HG03439 (cell line): Measurements from ENCODE around the gene TSPAN8.
"Not testable (repeated sequence)": the region's sequence is repeated elsewhere in the genome, so short reads cannot be mapped to it uniquely, and the experiment has no call there.

Experiments
- ATAC-seq: cut with Tn5 transposase; IDR thresholded peaks from one replicate; pipeline ENCODE4 v1.9.1; 2021; ENCODE audit warnings: mild to moderate bottlenecking, moderate library complexity; ENCODE audit not compliant: unreplicated experiment

Gene TSPAN8

DNA sequence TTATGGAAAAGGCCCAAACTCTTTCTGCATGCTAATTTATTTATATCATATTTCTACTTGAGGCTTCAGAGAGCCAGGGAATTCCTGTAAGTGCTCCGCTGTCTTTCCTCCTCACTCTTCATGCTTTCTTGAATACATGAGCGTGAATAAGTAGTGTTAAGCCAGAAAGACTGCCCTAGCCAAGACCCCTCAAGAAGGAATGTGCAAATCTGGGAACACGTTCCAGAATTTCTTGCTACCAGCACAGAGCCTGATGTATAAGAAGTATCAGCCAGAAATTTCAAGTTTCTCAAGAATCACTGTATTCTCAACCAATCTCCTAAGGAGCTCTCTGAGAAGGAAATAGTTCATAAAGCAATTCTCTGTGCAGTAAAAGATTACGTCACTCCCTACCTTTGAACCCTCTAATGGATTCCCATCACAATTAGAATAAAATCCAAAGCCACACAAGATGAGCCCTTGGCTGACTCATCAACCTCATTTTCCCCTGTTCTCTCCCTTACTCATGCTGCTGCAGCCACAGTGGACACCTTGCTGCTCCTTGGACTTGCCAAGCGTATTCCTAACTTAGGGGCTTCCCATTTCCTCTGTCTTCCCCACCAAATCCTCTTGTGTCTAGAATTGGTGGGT, 6.9 kb upstream of the TSPAN8 start:
- ATAC-seq, result no peak

- ATAC-seq, result no peak
These were observed 6.4 kb upstream of the TSPAN8 start for GRCh38 chr12:71164166-71164565.

GRCh38 chr12:71162832-71163763, 5.3 kb upstream of the TSPAN8 start:
- no peak for ATAC-seq

DNA sequence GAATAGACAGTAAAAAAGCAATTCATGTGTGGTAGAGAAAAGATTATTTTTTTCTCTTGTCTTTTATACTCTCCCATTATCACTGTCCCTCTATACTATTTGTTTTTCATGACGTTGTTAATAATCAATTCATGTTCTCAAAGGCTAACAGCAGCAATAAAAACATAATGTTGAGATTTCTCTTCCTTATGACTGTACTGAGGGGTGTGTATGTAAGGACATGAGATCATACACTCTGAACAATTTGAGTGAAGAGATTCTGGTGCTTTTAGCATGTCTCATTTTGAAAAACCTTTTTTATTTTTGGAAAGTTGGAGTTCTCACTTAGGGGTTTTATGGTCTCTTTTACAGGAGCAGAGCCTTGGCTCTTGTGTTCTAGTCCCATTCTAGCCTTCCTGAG, 3.8 kb upstream of the TSPAN8 start:
- no peak for ATAC-seq

DNA sequence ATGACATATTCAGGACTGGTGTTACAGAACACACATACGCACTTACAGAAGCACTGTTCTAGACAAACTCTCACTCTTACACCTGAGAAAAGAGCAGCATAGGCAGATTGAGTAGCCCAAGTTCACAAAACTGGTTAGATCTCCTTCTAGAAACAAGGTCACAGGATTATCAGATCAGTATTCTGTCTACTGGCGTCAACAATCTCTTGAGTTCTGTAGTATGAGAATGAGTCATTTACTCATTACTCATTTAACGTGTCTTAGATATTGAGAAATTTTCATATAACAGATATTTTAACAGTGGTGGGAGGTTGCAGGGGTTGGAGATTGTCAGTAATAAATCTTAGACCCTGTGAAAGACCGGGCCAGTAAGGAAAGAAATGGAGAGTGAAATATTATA, 2.8 kb upstream of the TSPAN8 start:
- ATAC-seq, result no peak

DNA sequence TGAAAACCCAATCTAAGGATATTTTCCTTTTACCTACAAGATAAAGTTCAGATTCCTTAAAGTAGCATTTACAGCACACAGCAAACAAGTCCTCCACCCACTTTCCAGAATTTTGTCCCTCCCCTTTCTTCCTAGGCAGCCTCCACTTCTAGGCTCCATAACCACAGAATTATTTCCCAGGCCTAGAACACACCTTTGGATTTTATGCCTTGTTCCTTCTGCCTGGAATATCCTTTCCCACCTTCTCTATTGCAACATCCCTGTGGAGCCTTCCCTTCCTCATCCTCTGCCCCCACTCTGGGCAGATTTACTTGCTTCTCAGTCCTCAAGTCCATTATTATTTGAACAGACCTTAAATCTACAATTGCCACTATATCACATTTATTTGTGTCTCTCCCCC, 2.1 kb upstream of the TSPAN8 start:
- ATAC-seq, result no peak

GRCh38 chr12:71159264-71159663, 1.5 kb upstream of the TSPAN8 start:
- ATAC-seq, result no peak

GRCh38 chr12:71158361-71158882, 623 bp upstream of the TSPAN8 start:
- ATAC-seq, result no peak

DNA sequence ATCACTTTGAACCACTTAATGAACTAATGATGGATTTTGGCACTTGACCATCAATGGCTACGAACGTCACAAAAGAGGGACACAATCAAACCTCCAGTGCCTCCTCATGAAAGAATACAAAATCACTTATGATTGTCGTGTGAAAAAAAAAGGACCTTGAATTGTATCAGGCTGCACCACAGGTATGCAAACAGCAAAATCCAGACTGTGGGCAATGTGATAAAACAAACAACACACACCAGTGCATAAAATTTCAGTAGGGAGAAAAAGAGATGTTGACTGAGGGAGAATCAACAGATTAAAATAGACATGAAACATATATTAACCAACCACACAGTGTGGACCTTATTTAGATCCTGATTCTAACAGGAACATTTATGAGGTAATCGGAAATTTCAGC, 2.6 kb downstream of the TSPAN8 start:
- no peak for ATAC-seq

GRCh38 chr12:71152851-71153250, 4.9 kb downstream of the TSPAN8 start:
- ATAC-seq, result no peak

GRCh38 chr12:71150041-71150440, 7.8 kb downstream of the TSPAN8 start:
- not testable (repeated sequence) for ATAC-seq

GRCh38 chr12:71144682-71145081, 13.1 kb downstream of the TSPAN8 start:
- ATAC-seq, result no peak

GRCh38 chr12:71142956-71143355, 14.8 kb downstream of the TSPAN8 start:
- ATAC-seq, result no peak

GRCh38 chr12:71142016-71142415, 15.8 kb downstream of the TSPAN8 start:
- ATAC-seq, result no peak

DNA sequence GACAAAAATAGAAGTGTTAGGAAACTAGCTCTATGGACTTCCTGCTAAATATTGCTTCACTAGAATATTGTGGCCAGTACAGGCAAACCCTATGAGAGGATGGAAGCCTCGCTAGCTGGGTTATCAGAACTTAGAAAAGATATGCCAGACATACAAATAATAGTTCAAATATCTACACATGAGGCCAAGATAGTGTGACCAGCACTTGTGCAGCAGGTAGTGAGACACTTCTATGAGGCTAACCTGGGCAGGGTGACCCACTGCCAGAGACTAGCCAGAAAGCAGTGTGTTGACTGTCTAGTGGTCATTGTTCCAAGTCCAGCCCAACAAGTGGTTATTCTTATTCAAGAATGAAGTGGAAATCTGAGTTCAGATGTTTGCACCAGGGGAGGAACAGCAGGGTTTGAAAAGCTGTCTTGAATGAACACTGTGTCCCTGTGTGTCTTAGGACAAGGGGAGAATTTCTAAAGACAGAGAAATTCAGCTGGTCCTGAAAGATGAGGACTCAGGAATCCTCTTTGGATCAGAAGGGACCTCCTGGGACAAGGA, 16.3 kb downstream of the TSPAN8 start:
- ATAC-seq, result no peak

DNA sequence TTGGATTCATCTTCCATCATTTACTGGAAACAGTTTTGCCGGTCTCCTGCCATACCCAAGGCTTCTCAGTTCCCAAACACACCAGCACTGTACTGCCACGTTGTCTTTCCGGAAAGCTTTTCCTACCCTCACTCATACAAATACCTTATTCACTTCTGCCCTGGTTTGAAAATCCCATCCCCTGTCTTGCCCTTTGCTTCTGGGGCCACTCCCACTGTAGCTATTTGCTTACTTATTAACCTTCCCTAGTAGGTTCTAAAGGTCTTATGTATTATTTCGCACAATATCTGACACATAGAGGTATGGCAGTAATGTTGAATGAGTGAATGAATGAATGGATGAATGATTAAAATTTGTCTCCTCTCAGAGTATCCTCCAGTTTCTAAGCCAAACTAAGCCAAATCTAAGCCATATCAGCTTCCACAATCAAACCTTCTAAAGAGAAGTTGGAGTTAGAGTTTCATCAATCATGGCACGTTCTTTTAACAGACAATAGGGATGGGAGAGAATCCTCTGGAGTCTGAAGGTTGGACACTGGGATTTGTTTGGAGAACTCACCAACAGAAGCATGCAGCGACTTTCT, 18.6 kb downstream of the TSPAN8 start:
- ATAC-seq, result no peak

GRCh38 chr12:71138011-71138410, 19.8 kb downstream of the TSPAN8 start:
- ATAC-seq, result no peak

- ATAC-seq, result no peak
These were observed 22.0 kb downstream of the TSPAN8 start for GRCh38 chr12:71135812-71136176.

DNA sequence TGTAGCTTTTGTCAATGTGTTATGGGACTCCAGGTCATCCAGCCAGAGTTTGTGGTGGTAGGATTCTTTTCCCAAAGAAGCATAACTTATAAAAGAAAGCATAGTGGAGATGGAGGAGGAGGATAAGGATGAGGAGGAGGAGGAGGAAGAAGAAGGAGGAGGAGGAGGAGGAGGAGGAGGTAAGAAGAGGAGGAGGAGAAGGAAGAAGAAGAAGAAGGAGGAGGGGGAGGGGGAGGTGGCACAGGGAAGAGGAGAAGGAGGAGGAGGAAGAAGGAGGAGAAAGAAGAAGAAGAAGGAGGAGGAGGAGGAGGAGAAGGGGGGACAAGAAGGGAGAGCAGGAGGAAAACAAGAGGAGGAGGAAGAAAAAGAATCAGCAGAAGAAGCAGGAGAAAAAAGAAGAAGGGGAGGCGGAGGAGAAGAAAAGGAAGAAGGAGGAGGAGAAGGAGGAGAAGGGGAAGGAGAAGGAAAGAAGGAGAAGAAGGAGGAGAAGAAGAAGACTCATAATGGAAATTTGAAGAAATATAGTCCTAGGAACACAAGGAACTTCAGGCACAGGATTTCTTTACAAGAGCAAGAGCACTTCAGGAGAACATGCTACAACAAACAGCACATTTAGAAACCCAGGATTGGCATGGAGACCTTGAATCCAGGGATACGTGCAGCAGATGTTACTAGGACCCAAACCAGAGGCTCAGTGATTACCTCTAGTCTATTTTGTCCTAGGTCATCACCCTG, 22.6 kb downstream of the TSPAN8 start:
- ATAC-seq, result no peak

DNA sequence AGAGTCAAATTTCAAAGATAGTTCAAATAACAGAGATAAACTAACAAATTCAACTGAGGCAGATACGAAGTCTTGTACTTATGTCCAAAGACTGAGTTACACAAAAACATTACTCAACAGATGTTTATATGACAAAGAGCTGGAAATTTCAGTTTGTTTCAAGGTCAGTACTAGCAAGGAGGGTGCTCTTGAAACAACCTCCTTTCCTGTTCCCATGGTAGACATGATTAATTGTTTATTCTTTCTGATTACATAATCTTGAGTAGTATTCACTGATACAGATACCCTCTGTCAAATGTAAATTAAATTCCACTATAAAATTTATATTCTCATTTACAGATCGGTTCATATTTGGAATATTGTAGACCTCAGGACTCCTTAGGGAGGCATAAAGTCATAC, 23.4 kb downstream of the TSPAN8 start:
- no peak for ATAC-seq

GRCh38 chr12:71130521-71131069, 27.2 kb downstream of the TSPAN8 start:
- no peak for ATAC-seq
